HL-60 (cell line): ENCODE results near the gene CSRP3.

Experiments used
- DNase-seq, 2 experiments: peaks; one replicate each; pipeline ENCODE4 v3.0.0-alpha.2; 2010 to 2020; ENCODE audit warnings: low read depth in 1 of 2, low spot score in 1 of 2
- H3K27ac ChIP-seq: fragments of 250-450 bp; sonication (Bioruptor Pico); replicated peaks from 2 replicates; pipeline ENCODE4 v1.5.1; 2020; ENCODE audit warnings: mild to moderate bottlenecking, moderate library complexity
- H3K27me3 ChIP-seq: fragments of 250-450 bp; sonication (Bioruptor Pico); 2 replicates; pipeline ENCODE4 v1.5.1; 2021; ENCODE audit warnings: mild to moderate bottlenecking, moderate library complexity; ENCODE audit not compliant: insufficient read depth, poor library complexity, severe bottlenecking
- H3K4me3 ChIP-seq: replicated peaks from 2 replicates; pipeline ENCODE4 v1.5.1; 2011; ENCODE audit warnings: mild to moderate bottlenecking, control low read depth, low read length; ENCODE audit not compliant: insufficient read depth
- GABPA ChIP-seq: IDR thresholded peaks from 2 replicates; pipeline ENCODE4 v1.6.1; 2012; ENCODE audit warnings: low read depth
- POLR2AphosphoS5 ChIP-seq: IDR thresholded peaks from 2 replicates; pipeline ENCODE4 v1.6.1; 2012; ENCODE audit warnings: low read depth
- SPI1 ChIP-seq: IDR thresholded peaks from 2 replicates; pipeline ENCODE4 v1.6.1; 2012; ENCODE audit warnings: low read depth, mild to moderate bottlenecking, borderline replicate concordance
- TF ChIP-seq, protein P1 (sequence below): IDR thresholded peaks from 2 replicates; pipeline ENCODE4 v1.6.1; 2012; ENCODE audit warnings: low read depth; ENCODE audit not compliant: insufficient replicate concordance
- TF ChIP-seq, protein P2 (sequence below): IDR thresholded peaks from one replicate; pipeline ENCODE4 v1.5.1; 2011; ENCODE audit warnings: low read length, control low read depth, inconsistent platforms; ENCODE audit not compliant: insufficient read depth

The CSRP3 gene

GRCh38 chr11:19241260-19242178 lies 39.7 kb upstream of the CSRP3 start:
- TF ChIP-seq, protein P1, sequence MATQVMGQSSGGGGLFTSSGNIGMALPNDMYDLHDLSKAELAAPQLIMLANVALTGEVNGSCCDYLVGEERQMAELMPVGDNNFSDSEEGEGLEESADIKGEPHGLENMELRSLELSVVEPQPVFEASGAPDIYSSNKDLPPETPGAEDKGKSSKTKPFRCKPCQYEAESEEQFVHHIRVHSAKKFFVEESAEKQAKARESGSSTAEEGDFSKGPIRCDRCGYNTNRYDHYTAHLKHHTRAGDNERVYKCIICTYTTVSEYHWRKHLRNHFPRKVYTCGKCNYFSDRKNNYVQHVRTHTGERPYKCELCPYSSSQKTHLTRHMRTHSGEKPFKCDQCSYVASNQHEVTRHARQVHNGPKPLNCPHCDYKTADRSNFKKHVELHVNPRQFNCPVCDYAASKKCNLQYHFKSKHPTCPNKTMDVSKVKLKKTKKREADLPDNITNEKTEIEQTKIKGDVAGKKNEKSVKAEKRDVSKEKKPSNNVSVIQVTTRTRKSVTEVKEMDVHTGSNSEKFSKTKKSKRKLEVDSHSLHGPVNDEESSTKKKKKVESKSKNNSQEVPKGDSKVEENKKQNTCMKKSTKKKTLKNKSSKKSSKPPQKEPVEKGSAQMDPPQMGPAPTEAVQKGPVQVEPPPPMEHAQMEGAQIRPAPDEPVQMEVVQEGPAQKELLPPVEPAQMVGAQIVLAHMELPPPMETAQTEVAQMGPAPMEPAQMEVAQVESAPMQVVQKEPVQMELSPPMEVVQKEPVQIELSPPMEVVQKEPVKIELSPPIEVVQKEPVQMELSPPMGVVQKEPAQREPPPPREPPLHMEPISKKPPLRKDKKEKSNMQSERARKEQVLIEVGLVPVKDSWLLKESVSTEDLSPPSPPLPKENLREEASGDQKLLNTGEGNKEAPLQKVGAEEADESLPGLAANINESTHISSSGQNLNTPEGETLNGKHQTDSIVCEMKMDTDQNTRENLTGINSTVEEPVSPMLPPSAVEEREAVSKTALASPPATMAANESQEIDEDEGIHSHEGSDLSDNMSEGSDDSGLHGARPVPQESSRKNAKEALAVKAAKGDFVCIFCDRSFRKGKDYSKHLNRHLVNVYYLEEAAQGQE: no peak
- TF ChIP-seq SPI1 (no peak), POLR2AphosphoS5 (peak; percentile 69)
- peak overlapping the region; percentile 75 for H3K4me3 ChIP-seq
- no peaks in the 10 kb centered on the region for H3K27me3 ChIP-seq
- DNase-seq: peak in 1 of 2 experiments; percentile 62
- H3K27ac ChIP-seq: peak overlapping the region; percentile 93

DNA sequence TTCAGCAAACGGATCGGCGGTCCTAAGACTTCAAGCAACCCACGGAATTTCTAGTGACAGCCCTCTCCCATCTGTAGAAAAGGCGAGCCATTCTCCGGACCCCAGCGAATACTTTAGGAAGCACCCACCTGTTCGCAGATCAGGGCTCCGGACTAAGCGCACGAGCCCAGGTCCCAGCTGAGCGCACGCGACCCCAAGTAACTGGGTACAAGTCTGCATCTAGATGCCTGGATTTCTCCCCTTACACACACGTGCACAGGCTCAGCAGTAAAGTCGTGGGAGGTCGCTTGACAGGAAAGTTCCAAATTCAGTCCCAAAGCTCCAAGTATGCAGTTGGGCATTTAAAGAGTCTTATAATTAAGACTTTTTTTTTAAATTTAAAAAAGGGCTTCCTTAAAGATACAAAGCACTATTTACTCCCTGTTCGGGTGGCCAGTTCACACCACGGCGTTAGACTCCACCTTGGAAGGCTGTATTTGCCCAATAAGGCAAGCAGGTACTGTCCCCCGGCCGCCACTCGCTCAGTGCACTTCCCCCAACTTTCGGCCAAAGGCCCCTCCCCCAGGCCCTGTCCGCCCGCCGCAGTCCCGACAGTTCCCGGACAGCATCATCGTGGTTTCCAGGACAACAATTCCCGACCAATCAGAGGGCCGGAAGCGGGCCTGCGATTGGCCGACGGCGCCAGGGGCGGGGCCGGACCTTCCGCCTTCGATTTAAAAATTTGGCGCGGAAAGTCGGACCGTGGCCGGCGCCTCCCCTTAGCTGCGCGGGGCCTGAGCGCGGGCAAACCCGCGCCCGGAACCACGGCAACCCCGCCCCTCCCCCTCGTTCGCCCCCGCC lies 38.9 kb upstream of the CSRP3 start, which contains the start of gene E2F8:
Gene E2F8 (minus strand): TSS at position 526 of the 840 bp plus-strand sequence. CDS start 824 bp downstream, outside the sequence.
- H3K4me3 ChIP-seq: peak within 1 kb of the TSS; percentile 75
- TF ChIP-seq, protein P1: no peak
- TF ChIP-seq GABPA (no peak), POLR2AphosphoS5 (peak; percentile 60), SPI1 (peak; percentile 58)
- TF ChIP-seq, protein P2, sequence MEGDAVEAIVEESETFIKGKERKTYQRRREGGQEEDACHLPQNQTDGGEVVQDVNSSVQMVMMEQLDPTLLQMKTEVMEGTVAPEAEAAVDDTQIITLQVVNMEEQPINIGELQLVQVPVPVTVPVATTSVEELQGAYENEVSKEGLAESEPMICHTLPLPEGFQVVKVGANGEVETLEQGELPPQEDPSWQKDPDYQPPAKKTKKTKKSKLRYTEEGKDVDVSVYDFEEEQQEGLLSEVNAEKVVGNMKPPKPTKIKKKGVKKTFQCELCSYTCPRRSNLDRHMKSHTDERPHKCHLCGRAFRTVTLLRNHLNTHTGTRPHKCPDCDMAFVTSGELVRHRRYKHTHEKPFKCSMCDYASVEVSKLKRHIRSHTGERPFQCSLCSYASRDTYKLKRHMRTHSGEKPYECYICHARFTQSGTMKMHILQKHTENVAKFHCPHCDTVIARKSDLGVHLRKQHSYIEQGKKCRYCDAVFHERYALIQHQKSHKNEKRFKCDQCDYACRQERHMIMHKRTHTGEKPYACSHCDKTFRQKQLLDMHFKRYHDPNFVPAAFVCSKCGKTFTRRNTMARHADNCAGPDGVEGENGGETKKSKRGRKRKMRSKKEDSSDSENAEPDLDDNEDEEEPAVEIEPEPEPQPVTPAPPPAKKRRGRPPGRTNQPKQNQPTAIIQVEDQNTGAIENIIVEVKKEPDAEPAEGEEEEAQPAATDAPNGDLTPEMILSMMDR: no peak

GRCh38 chr11:19239039-19239438 lies 37.3 kb upstream of the CSRP3 start:
- DNase-seq: no peak
- H3K27me3 ChIP-seq: no peaks in the 10 kb centered on the region
- no peak overlapping the region for H3K27ac ChIP-seq
- peak overlapping the region; percentile 75 for H3K4me3 ChIP-seq
- TF ChIP-seq, protein P1: no peak
- TF ChIP-seq SPI1: no peak
- TF ChIP-seq GABPA: no peak
- TF ChIP-seq POLR2AphosphoS5: no peak
- TF ChIP-seq, protein P2: no peak

More for the DNA sequence above, 38.9 kb upstream of the CSRP3 start, which contains the start of gene E2F8:
- peak within 1 kb of the TSS; percentile 93 for H3K27ac ChIP-seq
- peak; percentile 80 to 98 for DNase-seq
- no peaks in the 10 kb centered on the region for H3K27me3 ChIP-seq
